Activated CD8-positive, alpha-beta T cell treated with anti-CD3 and anti-CD28 coated beads, Interleukin-2, amount 10 ng/mL, durations not matched to agents 7 days and 5 days (primary cell): Measurements from ENCODE around the gene SYT4. TPM values are rescaled to one million over a fixed set of nuclear protein-coding genes. Genes with fewer than 3 reads are reported as not detected.

Experiments used
- total RNA-seq, 2 experiments: library from RNA; stranded (reverse); gene quantifications; one replicate each; pipeline ENCODE4 v1.2.3, GENCODE V29; 2021

SYT4 gene
- total RNA-seq, 2 experiments from 2014 or later = not detected

Other genes with a start within 250 kb of the SYT4 start
- gene RIT2, start 161.8 kb downstream of the SYT4 start, total RNA-seq = not detected